Measurements from ENCODE around the gene SLC9C2.
"Not testable (repeated sequence)": the region's sequence is repeated elsewhere in the genome, so short reads cannot be mapped to it uniquely, and the experiment has no call there.

SLC9C2 gene, protein sequence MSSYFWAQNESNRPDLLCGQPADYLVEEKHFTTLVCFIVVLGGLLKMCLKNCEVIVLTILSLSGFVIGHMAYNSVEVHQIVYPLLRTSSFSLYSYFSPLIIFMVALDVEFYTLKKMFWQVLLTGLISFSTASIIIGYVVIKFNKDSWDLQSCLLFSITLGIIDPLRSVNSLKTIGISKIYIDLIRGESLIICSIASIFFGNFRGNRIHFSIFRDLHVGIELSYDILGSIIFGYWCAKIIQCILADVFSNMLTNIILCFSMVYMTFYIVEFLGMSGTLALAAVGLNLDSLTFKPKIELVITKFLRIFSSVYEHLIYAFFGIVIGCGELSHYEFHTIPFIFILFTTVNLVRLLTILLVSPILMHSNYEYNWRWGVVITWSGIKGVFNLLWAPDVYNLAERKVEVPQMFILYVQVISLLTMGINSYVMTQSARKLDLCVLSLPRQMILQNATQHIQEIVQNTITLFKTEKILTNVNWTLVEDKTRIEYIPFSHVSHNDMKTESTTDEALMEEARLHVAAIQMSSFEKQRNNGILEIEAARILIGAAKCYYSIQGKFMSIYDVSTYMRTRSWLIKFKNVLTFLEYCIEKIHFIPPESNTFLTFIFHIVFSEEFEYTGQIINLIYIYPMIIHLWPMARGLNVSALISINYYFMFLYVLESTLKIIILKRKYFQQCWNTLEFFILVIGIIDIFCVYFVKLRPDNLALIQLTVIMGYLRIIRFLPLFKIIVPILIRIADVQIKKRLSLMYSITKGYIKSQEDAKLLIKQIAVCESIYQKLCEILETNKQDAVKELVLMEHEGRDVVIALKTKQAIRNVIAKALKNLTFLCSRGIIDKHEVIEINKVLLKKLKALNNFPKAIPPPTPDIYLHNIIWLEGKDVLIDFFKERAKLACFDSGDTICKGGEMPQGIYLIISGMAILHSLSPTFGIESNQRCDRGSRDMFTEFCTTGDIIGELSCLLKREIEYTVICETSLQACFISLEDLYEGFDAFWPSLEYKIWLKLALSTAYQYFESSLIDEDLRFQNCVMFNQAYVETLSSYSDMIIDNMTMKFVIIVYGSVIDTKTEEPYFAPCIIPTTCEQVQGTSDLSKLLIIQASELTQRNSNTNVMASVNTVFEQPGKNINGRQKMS

GRCh38 chr1:173603056-173603591 is at the start of gene SLC9C2:
SLC9C2 (minus strand) TSS chr1:173603072; CDS start chr1:173601776, 1,296 bp downstream.
- DNase-seq = no peak

DNA sequence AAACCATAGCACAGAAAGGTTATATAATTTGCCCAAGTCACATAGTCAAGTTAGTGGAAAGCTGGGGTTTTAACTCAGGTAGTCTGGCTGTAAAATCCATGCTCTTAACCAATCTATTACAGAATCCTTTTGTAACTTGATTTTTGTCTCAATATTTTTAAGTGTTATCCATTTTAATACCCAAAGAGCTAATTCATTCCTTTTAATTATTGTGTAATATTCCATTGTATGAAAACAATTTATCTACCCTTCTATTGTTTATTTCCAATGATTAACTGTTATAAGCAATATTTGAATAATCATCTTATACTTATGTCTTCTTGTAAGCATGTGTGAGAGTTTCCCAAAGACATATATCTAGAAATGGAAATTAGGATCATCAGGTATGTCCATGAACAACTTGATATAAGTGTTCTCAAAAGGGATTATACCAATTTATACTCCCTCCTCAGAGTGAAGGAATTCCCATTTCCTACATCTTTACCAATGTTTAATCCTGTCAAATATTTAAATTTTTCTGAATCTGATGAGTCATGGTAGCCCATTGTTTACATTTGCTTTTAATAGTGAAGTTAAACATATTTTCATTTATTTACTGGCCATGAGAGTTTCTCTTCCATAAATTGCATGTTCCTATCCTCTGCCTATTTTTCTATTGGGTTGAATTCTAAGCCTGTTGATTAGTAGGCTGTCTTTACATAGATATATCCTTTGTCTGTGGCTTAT is 46.2 kb upstream of the SLC9C2 start:
- DNase-seq = no peak

DNA sequence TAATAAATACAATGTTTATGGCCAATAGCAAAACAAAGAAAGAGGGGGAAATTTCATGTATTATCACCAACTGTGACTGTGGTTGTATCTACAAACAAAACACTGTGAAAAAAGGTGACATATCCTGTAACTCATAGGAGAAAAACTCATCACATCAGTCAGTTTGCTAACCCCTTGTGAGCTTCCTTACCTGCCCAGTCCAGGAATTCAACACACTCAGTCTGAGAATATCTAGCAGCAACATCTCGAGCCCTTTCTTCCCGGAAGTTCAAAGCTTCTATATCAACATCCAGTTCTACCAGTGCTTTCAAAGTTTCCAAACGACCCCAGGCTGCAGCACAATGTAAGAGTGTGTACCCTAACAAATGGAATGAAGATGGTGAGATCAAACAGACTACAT is 43.8 kb upstream of the SLC9C2 start:
- no peak for DNase-seq

GRCh38 chr1:173642450-173643139 is 39.7 kb upstream of the SLC9C2 start:
- not testable (repeated sequence) for DNase-seq

DNA sequence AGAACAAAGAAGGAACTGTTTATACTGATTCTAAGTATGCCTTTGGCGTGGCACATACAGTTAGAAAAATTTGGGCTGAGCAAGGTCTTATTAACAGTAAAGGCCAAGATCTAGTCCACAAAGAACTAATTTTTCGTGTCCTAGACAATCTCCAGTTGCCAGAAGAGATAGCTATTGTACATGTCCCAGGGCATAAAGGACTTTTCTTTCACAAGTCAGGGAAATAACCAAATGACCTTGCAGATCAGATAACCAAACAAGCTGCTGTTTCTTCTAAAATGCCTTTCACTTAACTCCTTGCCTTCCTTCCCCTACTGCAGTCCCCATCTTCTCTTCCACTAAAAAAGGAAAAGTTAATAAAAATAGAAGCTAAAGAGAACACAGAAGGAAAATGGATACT is 36.2 kb upstream of the SLC9C2 start:
- DNase-seq = no peak

DNA sequence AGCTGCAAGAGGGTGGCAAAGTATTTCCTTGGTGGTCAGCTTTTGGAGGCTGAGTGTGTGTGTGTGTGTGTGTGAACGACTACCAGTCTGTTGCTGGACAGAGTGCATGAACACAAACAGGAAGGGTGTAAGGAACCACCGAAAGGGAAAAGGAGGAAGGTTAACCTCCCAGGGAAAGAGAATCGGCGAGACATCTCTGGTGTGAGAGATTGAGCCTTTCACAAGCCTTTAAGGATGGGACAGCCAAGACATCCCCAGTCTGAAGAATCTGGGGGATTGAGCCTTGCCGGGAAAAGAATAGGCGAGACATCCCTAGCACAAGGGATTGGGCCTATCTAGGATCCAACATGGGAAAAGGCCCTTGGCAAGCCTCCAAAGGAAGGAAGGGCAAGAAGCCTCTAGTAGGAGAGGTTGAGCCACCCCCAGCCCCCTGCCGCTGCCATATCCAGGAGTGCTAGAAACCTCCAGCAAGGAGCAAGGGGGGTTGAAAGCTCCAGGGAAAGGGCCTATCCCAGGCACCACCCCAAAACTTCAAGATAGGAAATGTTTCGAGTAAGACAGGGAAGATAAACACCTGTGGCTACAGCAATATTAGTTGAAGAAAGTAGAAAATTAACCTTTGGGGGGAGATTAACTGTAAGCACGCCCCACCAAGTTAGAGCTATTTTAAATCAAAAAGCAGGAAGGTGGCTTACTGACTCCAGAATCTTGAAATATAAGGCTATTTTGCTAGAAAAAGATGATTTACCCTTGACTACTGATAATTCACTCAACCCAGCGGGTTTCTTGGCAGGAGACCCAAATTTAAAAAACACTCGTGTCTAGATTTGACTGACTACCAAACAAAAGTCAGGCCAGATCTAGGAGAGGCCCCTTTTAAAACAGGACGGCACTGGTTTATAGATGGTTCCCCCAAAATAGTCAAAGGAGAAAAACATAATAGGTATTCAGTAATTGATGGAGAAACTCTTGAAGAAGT is 35.5 kb upstream of the SLC9C2 start:
- DNase-seq = no peak

DNA sequence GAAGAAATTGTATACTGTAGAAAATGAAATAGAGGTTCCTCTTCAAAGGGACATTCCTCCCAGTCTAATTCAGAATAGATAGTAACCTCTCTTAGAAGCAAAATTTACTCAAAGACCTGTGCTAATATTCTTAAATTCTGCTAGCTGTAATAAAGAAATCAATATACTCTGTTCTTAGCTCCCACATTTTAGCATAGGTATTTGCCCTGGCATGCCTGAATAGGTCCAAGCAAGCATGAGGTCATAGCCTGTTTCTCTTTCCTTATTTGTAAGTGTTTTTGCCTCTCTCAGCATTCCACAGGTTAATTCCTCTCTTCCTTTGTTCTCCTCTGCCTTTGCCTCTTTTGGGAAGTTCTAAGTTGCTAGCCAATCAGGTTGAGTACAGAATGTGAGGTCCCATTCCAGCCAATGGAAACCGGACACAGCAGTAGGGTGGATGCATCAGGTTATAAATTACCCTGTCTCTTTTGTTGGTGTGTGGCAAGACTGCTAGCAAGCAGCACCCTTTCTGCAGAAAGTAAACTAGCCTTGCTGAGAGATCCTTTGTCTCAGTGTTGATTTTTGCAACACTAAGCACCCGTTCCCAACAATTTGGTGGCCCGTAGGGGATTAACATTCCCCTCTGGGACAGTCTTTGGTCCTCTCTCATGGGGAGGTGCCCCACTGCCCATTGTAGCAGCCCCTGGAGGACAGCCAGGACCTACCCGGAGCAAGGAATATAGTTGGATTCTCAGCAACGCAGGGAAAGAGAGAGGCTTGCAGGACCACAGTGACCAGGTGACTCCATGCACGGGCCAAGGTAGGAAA is 34.6 kb upstream of the SLC9C2 start:
- not testable (repeated sequence) for DNase-seq

DNA sequence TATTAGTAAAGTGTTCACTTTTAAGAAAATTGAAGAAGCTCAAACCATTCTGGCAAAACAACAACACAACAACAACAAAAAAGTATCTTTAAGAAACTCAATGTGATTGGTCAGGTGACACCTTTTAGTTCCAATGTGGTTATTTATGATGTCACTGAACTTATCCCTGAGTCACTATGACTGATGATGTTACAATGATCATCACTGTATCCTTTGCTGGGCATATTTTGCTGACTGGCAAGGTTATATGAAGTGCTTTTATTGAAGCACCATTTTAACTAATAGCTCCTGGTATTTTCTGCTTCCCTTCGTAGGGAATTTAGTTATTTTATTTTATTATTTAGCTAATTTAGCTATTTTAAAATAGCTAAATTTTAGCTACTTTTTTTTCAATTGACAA is 32.2 kb upstream of the SLC9C2 start, which contains the start of gene TEX50:
TSS of gene TEX50 (plus strand) at position 223 of the 400 bp plus-strand sequence. CDS start 184 bp downstream, outside the sequence.
- no peak for DNase-seq

- no peak for DNase-seq
Observed at GRCh38 chr1:173628888-173629287, 26.0 kb upstream of the SLC9C2 start.

DNA sequence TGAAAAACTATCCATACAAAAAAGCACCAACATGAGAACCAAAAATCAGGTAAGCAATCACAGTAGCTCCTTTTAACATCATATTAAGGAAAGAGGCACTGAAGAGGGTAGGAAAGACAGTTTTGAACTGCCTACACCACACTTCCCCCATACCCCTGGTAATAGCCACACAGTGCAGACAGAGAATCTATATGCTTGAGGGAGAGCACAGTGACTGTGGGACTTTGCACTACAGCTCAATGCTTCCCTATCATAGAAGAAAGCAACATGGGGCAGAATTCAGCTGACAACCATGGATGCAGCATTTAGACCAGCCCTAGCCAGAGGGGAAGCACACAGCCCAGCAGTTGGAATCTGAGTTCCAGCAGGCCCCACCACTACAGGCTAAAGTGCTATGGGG is 24.4 kb upstream of the SLC9C2 start:
- no peak for DNase-seq

DNA sequence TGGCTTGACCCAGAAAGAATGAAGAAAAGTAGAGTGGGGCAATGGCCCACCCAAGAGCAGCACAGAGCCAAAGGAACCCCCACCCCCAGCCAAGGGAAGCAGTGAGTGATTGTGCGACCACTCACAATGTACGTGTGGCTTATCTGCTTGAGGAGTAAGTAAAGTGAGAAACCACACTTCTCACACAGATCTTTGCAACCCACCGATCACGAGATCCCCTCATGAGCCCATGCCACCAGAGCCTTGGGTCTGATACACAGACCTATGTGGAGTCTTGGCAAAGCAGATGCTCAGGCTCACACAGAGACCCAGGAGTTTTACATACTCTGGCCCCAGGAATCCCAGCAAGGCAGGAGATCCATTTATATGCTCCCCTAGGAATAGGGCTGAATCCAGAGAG is 14.0 kb upstream of the SLC9C2 start:
- DNase-seq = no peak

- not testable (repeated sequence) for DNase-seq
Observed at GRCh38 chr1:173613086-173613485, 10.2 kb upstream of the SLC9C2 start.

GRCh38 chr1:173608503-173609216 is 5.8 kb upstream of the SLC9C2 start:
- no peak for DNase-seq

- no peak for DNase-seq
Observed at GRCh38 chr1:173601588-173601987, 1.3 kb downstream of the SLC9C2 start.

DNA sequence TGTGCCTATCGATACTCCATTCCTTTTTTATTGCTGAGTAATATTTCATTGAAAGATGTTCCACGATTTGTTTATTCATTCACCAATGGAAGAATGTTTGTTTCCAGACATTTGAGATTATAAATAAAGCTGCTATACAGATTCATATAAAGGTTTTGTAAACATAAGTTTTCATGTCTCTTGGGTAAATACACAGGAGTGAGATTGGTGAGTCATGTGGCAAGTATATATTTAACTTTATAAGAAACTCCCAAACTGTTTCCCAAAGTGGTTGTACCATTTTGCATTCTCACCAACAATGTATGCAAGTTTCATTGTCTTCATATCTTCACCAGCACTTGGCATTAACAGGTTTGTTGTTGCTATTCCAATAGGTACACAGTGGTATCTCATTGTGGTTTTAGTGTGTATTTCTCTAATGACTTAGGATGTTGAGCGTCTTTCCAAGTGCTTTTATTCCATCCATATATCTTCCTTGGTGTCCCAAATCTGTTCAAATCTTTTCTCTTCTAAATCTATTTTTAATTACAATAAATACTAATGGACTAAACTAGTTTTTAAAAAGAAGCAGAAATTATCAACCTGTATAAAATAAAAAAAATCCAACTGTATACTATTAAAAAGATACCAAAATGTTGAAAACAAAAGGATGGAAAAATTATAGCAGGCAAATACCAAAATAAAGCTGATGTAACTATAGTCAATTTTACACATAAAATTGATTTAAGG is 6.6 kb downstream of the SLC9C2 start:
- DNase-seq = no peak

- DNase-seq = not testable (repeated sequence)
Observed at GRCh38 chr1:173591138-173591537, 11.7 kb downstream of the SLC9C2 start.

- no peak for DNase-seq
Observed at GRCh38 chr1:173590557-173590956, 12.3 kb downstream of the SLC9C2 start.

Measured in NCI-H187 treated with DMSO at 0.1 percent for 48 hours (cell line).